Dermis microvascular lymphatic vessel endothelial cell (primary cell): ENCODE data around the gene TTYH3. TPM values are rescaled to one million over a fixed set of nuclear protein-coding genes. Genes with fewer than 3 reads are reported as not detected.
"Not testable (repeated sequence)": the region's sequence is repeated elsewhere in the genome, so short reads cannot be mapped to it uniquely, and the experiment has no call there.

Experiments used
- DNase-seq, 2 donors: peaks; one replicate each; pipeline versions ENCODE4 v3.0.0 to v3.0.0-alpha.2; 2010; ENCODE audit warnings: low read depth in 2 of 2
- total RNA-seq: library from RNA; depleted of rRNA; stranded (reverse); fragments of >200 nt; gene quantifications from 2 replicates; pipeline ENCODE4 v1.2.1, GENCODE V29; 2014

Gene TTYH3
- total RNA-seq, 1 donor from 2014 or later = 37.1 TPM

DNA sequence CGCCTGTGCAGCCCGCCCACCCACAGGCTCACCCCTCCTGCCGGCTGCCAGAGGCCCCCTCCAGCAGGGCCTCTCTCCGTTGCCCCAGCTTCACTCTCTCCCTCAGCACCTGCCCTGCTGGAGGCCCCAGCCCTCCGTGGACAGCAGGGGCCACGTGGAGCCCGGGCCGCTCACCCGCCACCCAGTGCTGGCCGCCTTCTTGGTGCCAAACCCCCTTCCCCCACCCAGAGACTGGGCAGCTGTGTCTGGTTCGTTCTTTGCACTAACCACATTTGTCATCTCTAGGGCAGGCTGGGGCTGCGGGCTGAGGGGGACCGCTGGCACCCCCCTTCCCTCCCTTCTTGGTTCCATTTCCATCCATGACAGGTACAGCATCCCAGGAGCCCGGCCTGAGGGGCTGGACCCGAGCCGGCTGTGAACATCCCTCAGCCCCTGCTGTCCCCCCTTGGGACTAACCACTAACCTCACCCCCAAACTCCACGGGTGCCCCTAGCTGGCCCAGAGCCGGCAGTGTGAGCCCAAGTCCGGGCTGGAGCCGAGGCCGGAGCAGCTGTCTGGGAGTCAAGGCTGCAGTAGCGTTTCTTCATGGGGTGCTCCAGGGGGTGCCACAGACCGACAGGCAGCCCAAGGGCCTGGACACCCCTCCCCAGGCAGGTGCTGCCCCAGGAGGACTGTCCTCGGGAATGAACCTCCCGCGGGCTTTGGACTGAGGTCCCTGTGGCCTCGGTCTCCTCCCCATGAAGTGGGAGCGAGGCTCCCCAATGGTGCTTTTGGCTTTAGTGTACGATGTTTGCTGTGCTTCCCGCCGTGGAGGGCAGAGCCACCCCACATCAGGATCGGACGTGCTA, 30.7 kb downstream of the TTYH3 start:
- no peak for DNase-seq

DNA sequence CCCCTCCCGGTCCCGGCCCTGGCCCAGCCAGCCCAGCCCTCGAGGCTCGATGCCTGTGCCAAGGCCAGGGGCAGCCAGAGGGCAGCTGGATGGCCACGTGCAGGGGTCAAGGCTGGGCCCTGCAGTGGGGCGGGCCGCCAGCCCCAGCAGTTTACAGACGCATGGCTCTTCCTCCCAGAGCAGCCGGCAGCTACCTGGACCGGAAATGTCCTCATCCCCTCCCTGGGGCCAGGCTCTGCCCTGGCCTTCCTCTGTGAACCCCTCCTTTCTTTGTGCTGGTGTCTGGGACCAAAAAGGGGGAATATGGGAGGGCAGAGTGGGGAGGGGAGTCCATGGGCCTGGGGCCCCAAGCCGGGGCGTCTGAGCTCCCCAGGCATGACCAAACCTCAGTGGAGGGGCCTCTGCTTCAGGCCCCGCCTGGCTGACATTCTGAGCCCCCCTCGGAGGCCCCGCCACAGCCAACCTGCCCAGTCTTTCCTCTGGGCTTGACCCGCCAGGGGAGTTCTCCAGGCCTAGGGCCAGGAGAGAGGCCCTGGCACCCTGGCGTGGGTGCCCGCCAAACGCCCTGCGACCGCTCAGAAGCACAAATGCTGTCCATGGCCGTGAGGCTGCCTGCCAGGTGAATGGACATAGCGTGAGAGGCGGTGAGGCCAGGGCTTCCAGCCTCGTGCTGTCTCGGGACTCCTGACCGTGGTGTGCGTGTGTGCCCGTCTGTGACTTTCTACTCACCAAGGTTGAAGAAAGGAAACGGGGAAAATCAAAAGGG, 31.5 kb downstream of the TTYH3 start:
- DNase-seq = peak in 1 of 2 donors; percentile 65

DNA sequence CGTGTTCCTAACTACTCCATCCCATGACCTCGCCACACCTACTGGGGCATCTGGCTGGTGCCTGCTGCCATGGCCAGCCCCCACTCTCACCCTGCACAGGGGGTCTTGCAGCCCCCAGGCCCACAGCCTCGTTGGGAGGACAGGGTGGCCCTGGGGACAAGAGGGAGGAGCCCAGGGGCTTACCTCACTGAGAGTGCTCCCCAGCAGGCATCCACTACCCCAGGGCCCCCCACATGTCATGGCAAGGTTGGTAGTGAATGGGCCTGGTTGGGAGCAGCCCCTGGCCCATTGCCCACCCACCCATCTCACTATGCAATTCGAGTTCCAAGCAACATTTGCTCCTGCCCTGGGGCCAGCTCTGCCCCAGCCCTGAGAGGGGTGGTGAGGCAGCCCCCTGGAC, 32.2 kb downstream of the TTYH3 start:
- DNase-seq = no peak

DNA sequence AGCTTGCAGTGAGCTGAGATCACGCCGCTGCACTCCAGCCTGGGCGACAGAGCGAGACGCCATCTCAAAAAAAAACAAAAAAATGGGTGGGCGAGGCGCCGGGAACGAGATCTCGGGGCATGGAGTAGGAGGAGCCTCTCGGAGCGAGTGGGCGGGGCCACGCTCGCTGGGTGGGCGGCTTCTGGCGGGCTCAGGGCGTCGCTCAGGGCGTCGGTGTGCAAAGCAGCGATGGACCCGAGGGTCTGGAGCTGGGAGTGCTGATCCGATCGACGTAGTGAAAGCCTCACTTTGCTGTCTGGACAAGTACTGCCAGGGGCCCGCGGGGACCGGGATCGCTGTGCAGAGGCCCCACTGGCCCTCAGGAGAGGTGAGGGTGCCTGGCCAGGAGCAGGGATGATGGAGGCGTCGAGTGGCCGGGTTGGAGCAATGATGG, 33.6 kb downstream of the TTYH3 start:
- DNase-seq = no peak

DNA sequence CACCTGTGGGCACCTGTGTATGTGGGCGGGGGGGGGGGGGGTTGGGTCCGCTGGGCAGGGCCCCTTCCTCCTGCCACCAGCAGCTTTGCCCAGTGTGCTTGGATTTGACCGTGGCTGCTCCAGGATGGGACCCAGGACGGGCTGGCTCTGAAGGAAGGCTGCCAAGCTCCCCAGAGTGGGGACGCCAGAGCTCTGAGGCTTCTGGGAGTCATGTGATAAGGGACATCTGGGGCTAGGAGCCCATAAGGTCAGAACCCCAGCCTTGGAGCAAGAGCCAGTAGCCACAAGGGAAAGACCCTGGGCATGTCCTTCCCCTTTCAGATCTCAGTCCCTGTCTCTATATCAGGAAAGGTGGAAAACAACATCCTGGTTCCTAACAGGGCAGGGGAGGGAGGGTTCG, 34.4 kb downstream of the TTYH3 start:
- DNase-seq = no peak

DNA sequence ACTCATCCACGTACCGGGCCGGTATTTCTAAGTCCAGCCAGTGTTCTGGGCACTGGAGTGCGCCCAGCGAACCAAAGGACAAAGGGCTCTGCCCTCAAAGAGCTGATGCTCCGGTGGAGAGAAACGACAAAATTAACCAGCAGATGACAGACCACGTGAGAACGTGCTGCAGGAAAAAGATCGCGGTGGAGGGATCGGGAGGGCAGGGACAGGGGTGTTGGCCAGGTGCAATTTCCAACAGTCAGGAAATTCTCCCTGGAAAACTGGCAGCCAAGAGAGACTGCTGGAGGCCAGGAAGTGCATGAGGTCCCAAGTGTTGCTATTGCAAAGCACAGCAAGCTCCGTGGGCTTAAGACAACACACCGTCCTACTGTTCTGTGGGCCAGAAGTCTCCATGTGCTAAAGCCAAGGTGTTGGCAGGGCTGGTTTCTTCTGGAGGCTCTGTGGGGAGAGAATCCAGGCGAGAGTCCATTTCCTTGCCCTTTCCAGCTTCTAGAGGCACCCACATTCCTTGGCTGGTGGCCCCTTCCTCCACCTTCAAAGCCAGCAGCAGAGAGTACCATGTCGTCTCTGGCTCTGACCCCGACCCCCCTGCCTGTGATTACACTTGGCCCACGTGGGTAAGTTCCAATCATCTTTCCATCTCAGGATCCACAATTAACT, 34.9 kb downstream of the TTYH3 start:
- DNase-seq = peak; percentile 33 to 66

DNA sequence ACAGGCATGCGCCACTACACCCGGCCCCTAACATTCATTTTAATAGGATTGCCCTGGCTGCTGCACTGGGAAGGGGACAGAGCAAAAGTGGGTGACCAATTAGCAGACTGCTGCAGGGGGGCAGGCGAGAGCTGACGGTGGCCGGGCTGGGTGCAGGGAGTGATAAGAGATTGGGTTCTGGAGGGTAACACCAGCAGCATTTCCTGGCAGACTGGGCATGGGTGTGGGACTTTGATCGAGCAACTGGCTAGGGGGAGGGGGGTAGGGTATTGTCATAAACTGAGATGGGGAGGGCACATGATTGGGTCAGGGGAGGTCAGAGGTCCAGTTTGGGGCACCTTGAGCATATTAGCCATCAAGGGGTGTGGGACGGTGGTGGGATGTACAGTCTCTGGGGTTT, 36.1 kb downstream of the TTYH3 start:
- DNase-seq = no peak

DNA sequence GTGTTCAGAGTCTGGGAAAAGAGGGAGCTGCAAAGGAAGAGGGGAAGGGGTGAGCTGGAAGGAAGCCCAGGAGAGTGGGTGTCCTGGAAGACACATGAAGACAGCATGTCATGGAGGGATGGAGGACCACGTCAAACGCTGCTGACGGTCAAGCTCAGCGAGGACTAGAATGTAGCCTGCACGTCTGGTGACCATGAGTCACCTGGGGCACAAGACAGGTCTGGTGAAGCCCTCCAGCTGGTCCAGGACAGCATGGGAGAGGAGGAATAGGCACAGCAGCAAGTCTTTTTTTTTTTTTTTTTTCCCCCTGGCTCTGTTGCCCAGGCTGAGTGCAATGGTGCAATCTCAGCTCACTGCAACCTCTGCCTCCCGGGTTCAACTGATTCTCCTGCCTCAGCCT, 36.6 kb downstream of the TTYH3 start:
- no peak for DNase-seq

DNA sequence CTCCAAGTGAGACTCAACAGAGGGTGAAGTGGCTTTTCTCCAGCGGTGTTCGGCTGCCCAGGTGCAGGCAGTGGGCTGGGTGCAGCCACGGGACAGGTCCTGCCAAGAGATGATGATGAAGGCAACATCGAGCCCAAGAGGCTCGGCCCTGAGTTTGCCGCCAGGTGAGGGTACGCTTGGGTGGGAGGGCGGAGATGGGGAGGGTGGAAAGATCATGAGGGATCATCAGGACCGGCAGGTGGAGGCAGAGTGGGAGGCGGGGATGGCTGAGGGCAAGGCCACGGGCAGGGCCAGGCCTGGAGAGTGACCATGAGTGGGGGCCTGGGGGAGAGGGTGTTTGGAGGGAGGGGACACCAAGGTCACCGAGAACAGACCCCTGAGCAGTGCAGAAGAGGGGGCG, 38.4 kb downstream of the TTYH3 start:
- DNase-seq = no peak

DNA sequence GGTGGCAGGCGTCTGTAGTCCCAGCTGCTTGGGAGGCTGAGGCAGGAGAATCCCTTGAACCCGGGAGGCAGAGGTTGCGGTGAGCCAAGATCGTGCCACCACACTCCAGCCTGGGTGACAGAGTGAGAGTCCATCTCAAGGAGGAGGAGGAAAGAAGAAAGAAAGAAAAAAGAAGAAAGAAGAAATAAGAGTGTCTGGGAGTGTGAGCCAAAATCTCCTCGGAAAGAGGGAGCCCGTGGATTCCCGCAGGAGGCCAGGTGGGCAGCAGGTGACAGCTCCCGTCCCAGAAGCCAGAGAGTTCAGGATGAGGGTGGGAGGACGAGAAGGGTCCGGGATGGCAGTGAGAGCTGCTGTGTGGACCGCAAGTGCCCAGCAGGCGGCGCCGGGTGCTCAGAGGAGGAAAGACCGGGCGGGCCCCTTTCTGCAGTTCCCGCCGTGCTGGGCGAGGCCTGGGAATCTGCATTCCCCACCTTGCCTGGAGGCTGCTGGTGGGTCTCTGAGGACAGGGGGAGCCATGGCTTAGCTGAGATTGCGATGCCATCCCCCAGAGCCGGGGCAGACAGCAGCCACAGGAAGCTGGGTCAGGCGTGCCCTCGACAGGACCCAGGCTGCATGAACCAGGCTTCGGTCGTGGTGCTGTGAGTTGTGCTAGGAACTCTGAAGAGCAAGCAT, 39.1 kb downstream of the TTYH3 start:
- DNase-seq = peak; percentile 14 to 60

DNA sequence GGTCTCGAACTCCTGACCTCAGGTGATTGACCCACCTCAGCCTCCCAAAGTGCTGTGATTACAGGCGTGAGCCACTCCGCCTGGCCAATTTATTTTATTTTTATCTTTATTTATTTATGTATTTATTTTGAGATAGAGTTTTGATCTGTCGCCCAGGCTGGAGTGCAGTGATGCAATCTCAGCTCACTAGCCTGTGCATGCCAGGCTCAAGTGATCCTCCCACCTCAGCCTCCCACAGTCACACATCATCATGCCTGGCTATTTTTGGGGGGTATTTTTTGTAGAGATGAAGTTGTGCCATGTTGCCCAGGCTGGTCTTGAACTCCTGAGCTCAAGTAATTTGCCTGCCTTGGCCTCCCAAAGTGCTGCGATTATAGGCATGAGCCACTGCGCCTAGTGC, 41.4 kb downstream of the TTYH3 start:
- not testable (repeated sequence) for DNase-seq

DNA sequence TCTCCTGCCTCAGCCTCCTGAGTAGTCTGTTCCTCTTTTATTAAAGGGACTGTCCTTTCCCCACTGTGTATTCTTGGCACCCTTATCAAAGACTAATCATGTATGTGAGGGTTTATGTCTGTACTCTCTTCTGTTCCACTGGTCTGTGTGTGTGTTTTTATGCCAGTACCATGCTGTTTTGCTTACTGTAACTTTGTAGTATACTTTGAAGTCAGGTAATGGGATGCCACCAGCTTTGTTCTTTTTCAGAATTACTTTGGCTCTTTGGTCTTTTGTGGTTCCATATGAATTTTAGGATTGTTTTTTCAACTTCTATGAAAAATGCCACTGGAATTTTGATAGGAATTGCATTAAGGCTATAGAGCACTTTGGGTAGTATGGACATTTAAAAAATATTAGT, 42.1 kb downstream of the TTYH3 start:
- no peak for DNase-seq

DNA sequence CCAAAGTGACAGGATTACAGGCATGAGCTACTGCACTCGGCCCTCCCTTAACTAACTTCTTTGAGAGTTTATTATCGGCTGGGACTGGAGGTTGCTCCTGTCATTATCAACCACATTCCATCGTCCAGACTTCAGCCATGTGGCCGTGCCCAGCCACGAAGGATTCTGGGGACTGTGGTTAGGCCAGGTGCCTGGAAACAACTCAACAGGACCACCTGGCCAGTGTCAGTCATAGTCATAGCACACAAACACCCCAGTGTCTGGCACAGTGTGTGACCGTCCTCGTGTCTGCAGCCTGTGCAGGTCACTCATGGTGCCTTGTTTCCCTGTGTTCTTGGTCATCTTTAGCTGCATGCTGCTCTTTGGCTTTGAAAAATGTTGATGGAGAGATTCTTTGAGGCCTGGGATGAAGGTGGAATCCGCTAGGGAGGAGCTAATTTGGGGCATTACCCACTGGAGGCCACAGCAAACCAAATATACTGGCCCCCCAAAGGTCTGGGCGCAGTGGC, 43.5 kb downstream of the TTYH3 start:
- no peak for DNase-seq

DNA sequence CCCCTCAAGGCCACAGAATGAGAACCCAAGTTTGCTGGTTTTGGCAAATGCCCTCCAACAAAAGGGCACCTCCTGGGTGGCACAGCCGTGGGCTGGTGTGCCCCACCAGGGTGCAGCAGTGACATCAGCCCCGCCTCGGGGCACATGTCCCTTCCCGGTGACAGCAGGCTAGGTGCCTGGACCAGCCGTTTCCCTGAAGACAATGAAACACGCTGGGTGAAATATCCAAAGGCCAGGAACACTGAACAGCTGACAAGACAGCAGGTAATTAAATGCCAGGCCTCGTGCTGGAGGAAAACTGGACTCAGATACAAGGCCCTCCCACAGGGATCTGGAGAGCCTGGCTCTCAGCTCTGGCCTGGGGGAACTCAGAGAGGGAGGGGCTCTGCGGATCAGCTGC, 44.8 kb downstream of the TTYH3 start:
- DNase-seq = not testable (repeated sequence)

DNA sequence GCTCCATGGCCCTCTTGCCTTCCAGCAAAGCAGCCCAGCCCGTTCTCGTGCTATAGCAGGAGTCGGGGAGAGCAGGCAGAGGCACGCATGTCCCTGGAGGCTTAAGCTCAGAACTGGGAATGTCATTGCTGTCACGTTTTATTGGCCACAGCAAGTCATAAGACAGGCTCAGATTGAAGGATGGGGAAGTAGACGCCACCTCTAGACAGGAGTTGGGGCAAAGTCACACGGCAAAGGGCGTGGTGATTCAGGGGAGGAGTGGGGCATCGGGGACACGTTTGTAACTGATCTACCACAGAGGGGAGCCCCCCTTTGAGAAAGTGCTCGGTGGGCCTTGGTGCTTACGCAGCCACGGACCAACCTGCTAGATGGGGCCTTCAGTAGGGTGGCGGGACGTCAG, 46.7 kb downstream of the TTYH3 start:
- not testable (repeated sequence) for DNase-seq

DNA sequence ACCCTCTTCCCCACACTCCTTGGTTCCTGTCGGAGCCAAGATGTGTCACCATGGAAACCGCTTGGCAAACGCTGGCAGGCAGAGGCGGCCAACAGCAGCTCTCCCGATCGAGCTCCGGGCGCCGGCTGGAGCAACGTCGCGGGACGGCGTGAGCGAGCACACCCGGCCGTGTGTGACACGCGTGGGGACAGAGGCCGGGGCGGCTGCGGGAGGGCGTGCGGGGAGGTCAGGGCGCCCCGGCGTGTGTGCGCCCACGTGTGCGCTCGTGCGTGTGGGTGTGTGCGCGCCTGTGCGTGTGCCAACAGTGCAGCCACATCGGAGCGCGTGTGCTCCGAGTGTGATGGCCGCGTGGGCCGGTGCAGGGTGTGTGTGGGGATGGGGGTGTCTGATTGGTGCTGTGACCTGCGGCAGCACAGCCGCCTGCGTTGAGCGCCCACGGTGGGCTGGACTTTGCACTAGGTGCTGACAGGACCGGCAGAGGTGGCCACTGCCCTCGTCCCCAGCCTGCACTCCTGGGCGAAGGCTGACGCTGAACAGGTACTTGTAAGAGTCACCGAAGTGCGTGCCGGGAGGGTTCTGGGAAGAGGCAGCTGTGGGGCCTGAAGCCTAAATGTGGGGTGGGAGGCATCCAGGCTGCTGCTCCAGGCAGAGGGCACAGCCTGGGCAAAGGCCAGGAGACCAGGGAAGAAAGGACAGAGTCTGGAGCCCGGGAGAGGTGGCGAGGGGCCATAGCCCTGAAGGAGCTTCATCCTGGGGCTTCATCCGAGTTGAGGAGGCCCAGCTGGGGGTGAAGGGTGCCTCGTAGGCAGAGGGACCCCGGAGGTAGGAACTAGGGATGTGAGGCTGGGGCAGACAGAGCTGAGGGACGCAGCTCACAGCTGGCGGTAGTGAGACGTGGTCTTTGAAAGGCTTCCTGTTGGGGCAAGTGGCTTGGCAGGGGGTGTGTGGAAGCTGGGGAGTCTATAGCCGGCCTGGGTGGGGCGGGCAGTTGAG, 47.6 kb downstream of the TTYH3 start:
- not testable (repeated sequence) for DNase-seq

DNA sequence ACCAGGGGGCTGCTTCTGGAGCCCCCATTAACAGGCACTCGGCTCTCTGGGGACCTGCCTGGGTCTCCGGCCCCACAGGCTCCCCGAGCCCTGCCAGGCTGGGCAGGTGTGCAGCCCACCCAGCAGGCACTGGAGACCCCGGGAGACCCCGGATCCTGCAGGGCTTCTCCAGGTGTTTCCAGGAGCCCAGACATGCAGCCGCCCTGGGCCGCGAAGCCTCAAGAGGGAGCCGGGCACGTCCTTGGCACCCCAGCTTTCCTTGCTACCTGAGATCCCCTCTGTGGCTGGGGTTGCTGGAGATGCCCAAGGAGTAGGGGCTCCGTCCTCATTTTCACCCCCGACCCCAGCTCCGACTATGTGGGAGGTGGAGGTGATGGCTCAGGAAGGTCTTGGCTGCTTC, 48.5 kb downstream of the TTYH3 start:
- no peak for DNase-seq

DNA sequence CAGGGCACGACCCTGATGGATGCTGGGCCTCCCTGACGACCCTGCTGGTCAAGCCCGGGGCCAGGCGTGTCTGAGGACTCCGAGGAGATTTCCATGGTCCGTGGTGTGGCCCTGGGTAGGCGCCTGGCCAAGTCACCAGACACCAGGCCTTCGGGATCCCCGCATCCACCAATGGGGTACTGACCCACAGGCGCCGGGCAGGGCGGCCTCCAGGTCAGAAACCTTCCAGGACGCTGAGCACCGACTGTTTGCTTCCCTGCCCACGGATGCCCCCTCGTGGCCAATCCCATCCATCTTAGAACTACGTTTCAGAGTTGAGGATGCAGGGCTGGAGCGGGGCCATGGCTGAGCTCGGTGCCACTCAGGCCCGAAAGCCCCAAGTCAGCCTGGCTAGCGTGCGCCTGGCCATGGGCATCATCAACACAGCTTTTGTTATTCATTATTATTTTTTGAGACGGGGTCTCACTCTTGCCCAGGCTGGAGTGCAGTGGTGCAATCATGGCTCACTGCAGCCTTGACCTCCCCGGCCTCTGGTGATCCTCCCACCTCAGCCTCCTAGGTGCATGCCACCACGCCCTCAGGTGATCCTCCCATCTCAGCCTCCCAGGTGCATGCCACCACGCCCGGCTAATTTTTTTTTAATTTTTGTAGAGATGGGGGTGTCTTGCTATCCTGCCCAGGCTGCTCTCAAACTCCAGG, 49.2 kb downstream of the TTYH3 start:
- peak; percentile 43 to 69 for DNase-seq

DNA sequence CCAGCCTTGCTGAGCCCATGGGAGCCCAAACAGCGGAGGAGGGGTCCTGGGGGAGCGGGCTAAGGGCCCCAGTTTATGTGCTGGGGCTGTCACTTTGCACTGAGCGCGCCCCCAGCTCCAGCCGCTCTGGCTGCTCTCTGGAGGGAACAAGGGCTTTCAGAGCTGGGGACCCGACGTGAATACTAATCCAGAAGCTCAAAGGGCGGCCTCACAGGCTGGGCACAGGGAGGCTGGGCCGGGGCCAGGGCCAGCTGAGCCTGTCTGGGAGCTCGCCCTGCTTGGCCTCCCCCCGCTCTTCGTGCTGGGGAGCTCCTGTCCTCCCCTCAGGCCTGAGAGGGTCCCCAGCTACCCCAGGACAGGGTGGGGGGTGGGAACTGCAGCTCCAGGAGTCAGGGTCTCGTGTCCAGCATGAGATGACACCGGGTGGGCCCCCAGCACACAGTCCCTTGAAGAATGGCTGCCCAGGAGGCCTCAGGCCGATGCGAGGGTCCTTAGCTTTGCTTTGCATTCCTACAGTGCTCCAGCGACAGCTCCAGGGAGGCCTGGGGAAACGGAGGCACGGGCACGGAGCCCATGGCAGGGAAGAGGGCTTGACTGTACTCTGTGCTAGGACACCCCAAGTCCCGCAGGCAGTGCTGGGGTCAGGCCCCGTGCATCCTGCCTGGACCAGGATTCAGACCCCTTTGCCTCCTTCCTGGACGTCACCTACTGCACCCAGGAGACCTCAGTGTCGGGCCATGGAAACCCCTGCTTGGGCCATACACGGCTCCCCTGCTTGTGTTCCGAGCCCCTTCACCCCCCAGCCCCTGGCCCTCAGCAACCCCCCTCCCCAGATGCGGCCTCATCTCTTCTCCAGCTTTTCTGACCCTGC, 50.4 kb downstream of the TTYH3 start:
- no peak for DNase-seq
